Body of pancreas (tissue), 4 donors: ENCODE results near the gene MYO15A. TPM values are rescaled to one million over a fixed set of nuclear protein-coding genes. Genes with fewer than 3 reads are reported as not detected.

ENCODE experiments used
- ATAC-seq: fragments of 150-250 bp; one replicate; pipeline ENCODE4 v1.9.1; 2016
- DNase-seq, 4 donors: peaks; one replicate each; pipeline ENCODE4 v3.0.0-alpha.2; 2019
- H3K27ac ChIP-seq, 4 donors: fragments of 200-600 bp; sonication (generic); 1 replicate in 3 of 4; 2 replicates in 1 of 4; pipeline versions ENCODE4 v1.5.1 to v1.6.1; 2016 to 2019; ENCODE audit warnings: mild to moderate bottlenecking in 1 of 4, mixed read lengths in 1 of 4, moderate library complexity in 1 of 4
- H3K27me3 ChIP-seq, 2 donors: fragments of 200-600 bp; sonication (generic); one replicate each; pipeline ENCODE4 v1.6.0; 2016; ENCODE audit warnings: mild to moderate bottlenecking in 1 of 2
- H3K36me3 ChIP-seq, 2 donors: fragments of 200-600 bp; sonication (generic); replicated peaks in 1 of 2; 2 replicates each; pipeline ENCODE4 v1.5.1; 2016; ENCODE audit warnings: low read depth in 2 of 2; ENCODE audit not compliant: insufficient read depth in 1 of 2
- H3K4me1 ChIP-seq: fragments of 200-600 bp; sonication (generic); one replicate; pipeline ENCODE4 v1.6.0; 2016
- H3K4me3 ChIP-seq, 2 donors: fragments of 200-600 bp; sonication (generic); 1 replicate in 1 of 2; 2 replicates in 1 of 2; pipeline ENCODE4 v1.5.1; 2016 to 2019
- H3K9me3 ChIP-seq, 3 donors: fragments of 200-600 bp; sonication (generic); 1 replicate in 2 of 3; 2 replicates in 1 of 3; pipeline ENCODE4 v1.5.1; 2016
- POLR2A ChIP-seq, 3 donors: fragments of 450-650 bp; IDR thresholded peaks; one replicate each; pipeline ENCODE4 v1.6.1; 2016; ENCODE audit warnings: antibody characterized with exemption in 3 of 3, mild to moderate bottlenecking in 2 of 3
- WGBS, 2 donors: methylation state at CpG; one replicate each; pipeline ENCODE4 v1.1.5; 2017; 5-methylcytosine and 5-hydroxymethylcytosine counted together
- intact Hi-C: fragments of 100-400 bp; cut with DNase I; formaldehyde crosslinking; loops from one replicate; pipeline ENCODE4 v1.15.1; 2023
- total RNA-seq, 2 donors: library from RNA; depleted of rRNA; stranded (reverse); fragments of >200 nt; gene quantifications; one replicate each; pipeline ENCODE4 v1.1.0, GENCODE V29; 2016
- TF ChIP-seq, protein P1 (sequence below), 7 experiments: fragments of 450-650 bp in 4 of 7; fragments of 200-600 bp in 3 of 7; sonication (generic) in 3 of 7; IDR thresholded peaks; one replicate each; pipeline ENCODE4 v1.5.1; 2016 to 2019; ENCODE audit warnings: antibody characterized with exemption in 7 of 7

MYO15A gene
- total RNA-seq, 2 donors from 2014 or later = under 0.01 to 1.3 TPM

DNA sequence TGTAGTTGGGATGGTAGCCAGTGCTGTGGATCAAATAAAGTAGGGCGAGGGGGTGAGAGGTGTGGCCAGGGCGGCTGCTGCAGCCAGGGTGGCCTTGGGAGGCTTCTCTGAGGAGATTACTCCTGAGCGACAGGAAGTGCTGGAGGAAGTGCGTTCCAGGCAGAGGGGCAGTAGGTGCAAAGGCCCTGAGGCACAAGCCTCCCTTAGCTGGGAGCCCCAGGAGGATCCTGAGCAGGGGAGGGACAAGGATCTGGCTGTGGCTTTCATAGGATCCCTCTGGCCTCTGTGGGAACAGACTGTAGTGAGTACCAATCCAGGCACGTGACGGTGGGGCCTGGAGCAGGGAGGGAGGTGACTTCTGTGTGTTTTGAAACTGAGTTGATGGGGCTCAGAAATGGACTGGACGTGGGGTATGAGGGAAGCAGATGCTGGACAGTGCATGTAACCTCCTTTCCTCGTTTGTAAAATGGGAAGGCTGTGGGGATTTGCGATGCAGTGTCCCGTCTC, 119.7 kb downstream of the MYO15A start:
- intact Hi-C loops = no loop called here
- no peak overlapping the region for H3K27ac ChIP-seq
- no peak overlapping the region for H3K4me3 ChIP-seq
- peaks cover 14% of the 10 kb centered on the region for H3K4me1 ChIP-seq
- no peaks in the 10 kb centered on the region for H3K36me3 ChIP-seq
- H3K27me3 ChIP-seq = no peaks in the 10 kb centered on the region
- TF ChIP-seq, protein P1, sequence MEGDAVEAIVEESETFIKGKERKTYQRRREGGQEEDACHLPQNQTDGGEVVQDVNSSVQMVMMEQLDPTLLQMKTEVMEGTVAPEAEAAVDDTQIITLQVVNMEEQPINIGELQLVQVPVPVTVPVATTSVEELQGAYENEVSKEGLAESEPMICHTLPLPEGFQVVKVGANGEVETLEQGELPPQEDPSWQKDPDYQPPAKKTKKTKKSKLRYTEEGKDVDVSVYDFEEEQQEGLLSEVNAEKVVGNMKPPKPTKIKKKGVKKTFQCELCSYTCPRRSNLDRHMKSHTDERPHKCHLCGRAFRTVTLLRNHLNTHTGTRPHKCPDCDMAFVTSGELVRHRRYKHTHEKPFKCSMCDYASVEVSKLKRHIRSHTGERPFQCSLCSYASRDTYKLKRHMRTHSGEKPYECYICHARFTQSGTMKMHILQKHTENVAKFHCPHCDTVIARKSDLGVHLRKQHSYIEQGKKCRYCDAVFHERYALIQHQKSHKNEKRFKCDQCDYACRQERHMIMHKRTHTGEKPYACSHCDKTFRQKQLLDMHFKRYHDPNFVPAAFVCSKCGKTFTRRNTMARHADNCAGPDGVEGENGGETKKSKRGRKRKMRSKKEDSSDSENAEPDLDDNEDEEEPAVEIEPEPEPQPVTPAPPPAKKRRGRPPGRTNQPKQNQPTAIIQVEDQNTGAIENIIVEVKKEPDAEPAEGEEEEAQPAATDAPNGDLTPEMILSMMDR (IDR thresholded peaks at IDR 0.05) = no peak
- TF ChIP-seq POLR2A (IDR thresholded peaks at IDR 0.05) = no peak
- no peak for DNase-seq
- ATAC-seq = no peak
- WGBS, 2 donors = 79 to 91% methylated on average over 7 to 10 of the region's 10 CpGs
- H3K9me3 ChIP-seq = no peaks in the 10 kb centered on the region

DNA sequence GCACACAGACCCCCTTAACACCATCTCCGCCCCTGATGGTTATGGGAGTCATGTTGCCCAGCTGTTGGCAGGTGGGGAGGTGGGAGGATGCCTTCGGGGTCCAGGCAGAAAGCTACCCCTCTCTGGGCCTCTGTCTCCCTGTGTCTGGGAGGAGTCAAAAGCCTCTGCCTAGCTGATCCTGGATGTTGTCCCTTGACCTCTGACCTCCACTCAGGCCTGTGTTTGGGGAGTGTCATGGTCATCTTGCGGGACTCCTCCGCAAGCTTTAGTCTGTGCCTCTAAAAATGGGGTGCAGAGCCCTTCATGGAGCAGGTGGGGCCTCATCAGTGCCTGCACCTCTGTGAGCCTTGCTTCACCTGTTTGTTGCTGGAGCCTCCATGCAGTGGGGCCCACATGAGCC, 120.7 kb downstream of the MYO15A start:
- peaks cover 14% of the 10 kb centered on the region for H3K4me1 ChIP-seq
- H3K27me3 ChIP-seq = no peaks in the 10 kb centered on the region
- ATAC-seq (no peak), DNase-seq (no peak)
- intact Hi-C loops = no loop called here
- no peak overlapping the region for H3K4me3 ChIP-seq
- TF ChIP-seq POLR2A (IDR thresholded peaks at IDR 0.05) = no peak
- TF ChIP-seq, protein P1 (IDR thresholded peaks at IDR 0.05) = no peak
- H3K36me3 ChIP-seq = no peaks in the 10 kb centered on the region
- H3K9me3 ChIP-seq = no peaks in the 10 kb centered on the region
- H3K27ac ChIP-seq = no peak overlapping the region
- whole genome bisulfite sequencing, 2 donors = 73 to 75% methylated on average over 3 to 4 of the region's 4 CpGs

Other genes with a start within 250 kb of the MYO15A start
- 10 to 100 TPM; 35.9 to 55.8 TPM for gene TOM1L2, start 136.4 kb upstream of the MYO15A start, total RNA-seq
- 1 to 10 TPM; 2.9 to 6.9 TPM for gene DRC3, start 135.9 kb upstream of the MYO15A start, total RNA-seq
- 10 to 100 TPM; 10.9 to 34.3 TPM for gene ATPAF2, start 69.6 kb upstream of the MYO15A start, total RNA-seq
- gene GID4, start 69.3 kb upstream of the MYO15A start, total RNA-seq = 10 to 100 TPM in 1 of 2 donors, 1 to 10 TPM in 1; 3.6 to 20.4 TPM
- 10 to 100 TPM; 17.8 to 30.1 TPM for gene DRG2, start 20.8 kb upstream of the MYO15A start, total RNA-seq
- gene ALKBH5, start 75.1 kb downstream of the MYO15A start, total RNA-seq = 10 to 100 TPM; 45.4 to 48.8 TPM
- gene LLGL1, start 116.9 kb downstream of the MYO15A start, total RNA-seq = 10 to 100 TPM in 1 of 2 donors, 1 to 10 TPM in 1; 6.6 to 11.4 TPM
- gene FLII, start 150.0 kb downstream of the MYO15A start, total RNA-seq = 100 to 1,000 TPM; 154 to 173 TPM
- 10 to 100 TPM; 16.2 to 21.8 TPM for gene MIEF2, start 151.9 kb downstream of the MYO15A start, total RNA-seq
- 10 to 100 TPM; 13.2 to 22.3 TPM for gene TOP3A, start 206.2 kb downstream of the MYO15A start, total RNA-seq
- 1 to 10 TPM; 7.9 to 9.1 TPM for gene SMCR8, start 206.5 kb downstream of the MYO15A start, total RNA-seq